IMR-90 (cell line): ENCODE results near the gene CCDC51. TPM values are rescaled to one million over a fixed set of nuclear protein-coding genes. Genes with fewer than 3 reads are reported as not detected.

ENCODE experiments used
- ATAC-seq: fragments of 200-7000 bp; cut with Tn5 transposase; 2 replicates; pipeline ENCODE4 v1.9.1; 2020; ENCODE audit warnings: low read depth, mild to moderate bottlenecking, moderate library complexity
- BruUV-seq: library from RNA; stranded (reverse); fragments of 400-500 nt; replicated peaks from 2 replicates; lab custom pipeline; 2021; lab: Mats Ljungman, UMichigan
- CTCF ChIA-PET: fragments of 300-600 bp; formaldehyde crosslinking; extraction: SDS; loops from one replicate; lab custom pipeline; 2021; ENCODE audit warnings: antibody characterized with exemption; lab: Yijun Ruan, JAX
- POLR2A ChIA-PET: fragments of 300-600 bp; sonication (Branson Sonifier 250); formaldehyde crosslinking; loops from one replicate; lab custom pipeline; 2022; ENCODE audit warnings: antibody characterized with exemption; ENCODE audit not compliant: unreplicated experiment; lab: Charles Lee
- DNase-seq: peaks from one replicate; pipeline ENCODE4 v3.0.0; 2013
- H2AFZ ChIP-seq: replicated peaks from 2 replicates; pipeline ENCODE3; 2013; ENCODE audit warnings: low read length, mild to moderate bottlenecking; ENCODE audit not compliant: poor library complexity
- H2AK5ac ChIP-seq: 2 replicates; pipeline ENCODE4 v1.6.1; 2013; ENCODE audit warnings: low read depth, low read length, inconsistent platforms
- H2AK9ac ChIP-seq: replicated peaks from 2 replicates; pipeline ENCODE3; 2013; ENCODE audit warnings: mild to moderate bottlenecking, low read depth, low read length, moderate library complexity; ENCODE audit not compliant: poor library complexity
- H2BK120ac ChIP-seq: 2 replicates; pipeline ENCODE4 v1.6.1; 2013; ENCODE audit warnings: low read depth, low read length, inconsistent platforms
- H2BK15ac ChIP-seq: 3 replicates; pipeline ENCODE4 v1.6.1; 2013; ENCODE audit warnings: low read depth, low read length, inconsistent platforms
- H2BK20ac ChIP-seq: 2 replicates; pipeline ENCODE4 v1.6.1; 2013; ENCODE audit warnings: low read depth, mild to moderate bottlenecking, inconsistent platforms, low read length, moderate library complexity
- H2BK5ac ChIP-seq: 2 replicates; pipeline ENCODE4 v1.6.1; 2013; ENCODE audit warnings: mild to moderate bottlenecking, low read depth, low read length, inconsistent platforms; ENCODE audit not compliant: poor library complexity, severe bottlenecking
- H3K14ac ChIP-seq: replicated peaks from 2 replicates; pipeline ENCODE4 v1.6.1; 2013; ENCODE audit warnings: low read depth, low read length, inconsistent platforms
- H3K18ac ChIP-seq: 2 replicates; pipeline ENCODE4 v1.6.1; 2013; ENCODE audit warnings: low read depth, low read length, control low read depth
- H3K23ac ChIP-seq: 2 replicates; pipeline ENCODE4 v1.6.1; 2013; ENCODE audit warnings: low read depth, low read length, inconsistent platforms
- H3K27ac ChIP-seq: 2 replicates; pipeline ENCODE4 v1.5.1; 2013; ENCODE audit warnings: mild to moderate bottlenecking, control low read depth, low read length; ENCODE audit not compliant: insufficient read depth
- H3K27me3 ChIP-seq: 2 replicates; pipeline ENCODE4 v1.6.1; 2013; ENCODE audit warnings: low read length; ENCODE audit not compliant: control insufficient read depth, insufficient read depth
- H3K36me3 ChIP-seq: 2 replicates; pipeline ENCODE4 v1.6.1; 2013; ENCODE audit warnings: low read length, mixed read lengths; ENCODE audit not compliant: control insufficient read depth, insufficient read depth
- H3K4ac ChIP-seq: 2 replicates; pipeline ENCODE4 v1.6.1; 2013; ENCODE audit warnings: low read depth, low read length, inconsistent platforms
- H3K4me1 ChIP-seq: 2 replicates; pipeline ENCODE4 v1.6.1; 2013; ENCODE audit warnings: low read length, mixed read lengths; ENCODE audit not compliant: control insufficient read depth, insufficient read depth
- H3K4me2 ChIP-seq: 2 replicates; pipeline ENCODE4 v1.6.1; 2013; ENCODE audit warnings: low read depth, mild to moderate bottlenecking, control low read depth, low read length, moderate library complexity
- H3K4me3 ChIP-seq: 2 replicates; pipeline ENCODE4 v1.5.1; 2013; ENCODE audit warnings: low read depth, mild to moderate bottlenecking, control low read depth, low read length, moderate library complexity; ENCODE audit not compliant: insufficient read depth
- H3K56ac ChIP-seq: 2 replicates; pipeline ENCODE4 v1.6.1; 2013; ENCODE audit warnings: low read length, inconsistent platforms; ENCODE audit not compliant: insufficient read depth; ENCODE audit errors: extremely low read depth
- H3K79me1 ChIP-seq, 2 experiments: 2 replicates each; pipeline ENCODE4 v1.6.1; 2013; ENCODE audit warnings: low read length in 2 of 2, inconsistent platforms in 1 of 2, low read depth in 1 of 2
- H3K9ac ChIP-seq: 2 replicates; pipeline ENCODE4 v1.6.1; 2013; ENCODE audit warnings: low read depth, low read length, control low read depth
- H3K9me1 ChIP-seq: 2 replicates; pipeline ENCODE4 v1.6.1; 2013; ENCODE audit warnings: low read length, inconsistent platforms; ENCODE audit not compliant: insufficient read depth
- H3K9me3 ChIP-seq: 2 replicates; pipeline ENCODE4 v1.6.1; 2013; ENCODE audit warnings: low read length; ENCODE audit not compliant: control insufficient read depth, insufficient read depth
- H4K20me1 ChIP-seq: 2 replicates; pipeline ENCODE4 v1.6.1; 2013; ENCODE audit warnings: low read length, inconsistent platforms; ENCODE audit not compliant: insufficient read depth
- H4K5ac ChIP-seq: 2 replicates; pipeline ENCODE4 v1.6.1; 2013; ENCODE audit warnings: mild to moderate bottlenecking, low read depth, low read length, control low read depth
- H4K8ac ChIP-seq, 2 experiments: 2 replicates each; pipeline ENCODE4 v1.6.1; 2013; ENCODE audit warnings: low read depth in 2 of 2, low read length in 2 of 2, control low read depth in 1 of 2, inconsistent platforms in 1 of 2
- H4K91ac ChIP-seq: 2 replicates; pipeline ENCODE4 v1.6.1; 2013; ENCODE audit warnings: low read depth, low read length, inconsistent platforms; ENCODE audit not compliant: insufficient read depth
- BHLHE40 ChIP-seq: fragments of 150-350 bp; IDR thresholded peaks from 2 replicates; pipeline ENCODE4 v1.6.1; 2016; ENCODE audit warnings: mild to moderate bottlenecking, low read depth, low read length
- CHD1 ChIP-seq: IDR thresholded peaks from 2 replicates; pipeline ENCODE4 v1.6.1; 2012; ENCODE audit warnings: low read depth, low read length, improper control_type of control experiment
- FOS ChIP-seq: fragments of 150-350 bp; IDR thresholded peaks from 2 replicates; pipeline ENCODE4 v1.6.1; 2016; ENCODE audit warnings: low read depth, low read length
- MAFK ChIP-seq: IDR thresholded peaks from 2 replicates; pipeline ENCODE4 v1.6.1; 2012; ENCODE audit warnings: low read depth, low read length, improper control_type of control experiment
- MAZ ChIP-seq: IDR thresholded peaks from 2 replicates; pipeline ENCODE4 v1.6.1; 2012; ENCODE audit warnings: low read depth, mild to moderate bottlenecking, low read length, improper control_type of control experiment, moderate library complexity, borderline replicate concordance
- NFE2L2 ChIP-seq: fragments of 150-350 bp; IDR thresholded peaks from 2 replicates; pipeline ENCODE4 v1.6.1; 2016; ENCODE audit warnings: low read depth, mild to moderate bottlenecking, low read length
- POLR2A ChIP-seq: IDR thresholded peaks from 2 replicates; pipeline ENCODE4 v1.6.1; 2012; ENCODE audit warnings: mild to moderate bottlenecking, low read depth, low read length
- RAD21 ChIP-seq: IDR thresholded peaks from 2 replicates; pipeline ENCODE4 v1.6.1; 2012; ENCODE audit warnings: low read length, improper control_type of control experiment
- RCOR1 ChIP-seq: IDR thresholded peaks from 2 replicates; pipeline ENCODE4 v1.6.1; 2012; ENCODE audit warnings: mild to moderate bottlenecking, low read length, improper control_type of control experiment; ENCODE audit not compliant: insufficient replicate concordance
- SMC3 ChIP-seq: fragments of 150-350 bp; IDR thresholded peaks from 2 replicates; pipeline ENCODE4 v1.6.1; 2016; ENCODE audit warnings: low read depth, mild to moderate bottlenecking, antibody characterized with exemption, low read length, moderate library complexity
- WGBS, 2 experiments: methylation state at CpG; one replicate each; pipeline versions ENCODE4 v1.1.5 to v1.1.7; 2013; ENCODE audit warnings: missing lambda C conversion rate in 2 of 2; ENCODE audit not compliant: insufficient read length in 1 of 2; ENCODE audit errors: extremely low coverage in 2 of 2; 5-methylcytosine and 5-hydroxymethylcytosine counted together
- dilution Hi-C: fragments of 300-500 bp; cut with HindIII; formaldehyde crosslinking; loops from one replicate; pipeline ENCODE4 v1.14.3; 2018; ENCODE audit warnings: low sequenced_read_pairs; ENCODE audit not compliant: unreplicated experiment
- in situ Hi-C: fragments of 300-500 bp; cut with MboI; formaldehyde crosslinking; loops from 3 replicates; pipeline ENCODE4 v1.14.3; 2019; ENCODE audit warnings: low sequenced_read_pairs, inconsistent platforms, mixed read lengths
- intact Hi-C: fragments of 100-400 bp; cut with micrococcal nuclease; formaldehyde crosslinking; loops from 2 replicates; pipeline ENCODE4 v1.10.0; 2022
- polyA plus RNA-seq, 3 experiments: library from polyadenylated mRNA; depleted of rRNA; stranded (reverse); fragments of >200 nt; gene quantifications; 2 replicates each; pipeline ENCODE4 v1.2.3, GENCODE V29; 2012; ENCODE audit warnings: low replicate concordance in 1 of 3
- total RNA-seq: library from RNA; depleted of rRNA; stranded (reverse); fragments of >200 nt; gene quantifications from 2 replicates; pipeline ENCODE4 v1.2.3, GENCODE V29; 2012
- TF ChIP-seq, protein P1 (sequence below): fragments of 150-350 bp; IDR thresholded peaks from 2 replicates; pipeline ENCODE4 v1.6.1; 2017; ENCODE audit warnings: mild to moderate bottlenecking, antibody characterized with exemption, low read length, low read depth
- TF ChIP-seq, protein P2 (sequence below): conservative IDR thresholded peaks from 2 replicates; pipeline ENCODE4 v1.5.1; 2012; ENCODE audit warnings: mild to moderate bottlenecking, low read depth, low read length, improper control_type of control experiment
- TF ChIP-seq, protein P3 (sequence below): fragments of 150-350 bp; IDR thresholded peaks from 2 replicates; pipeline ENCODE4 v1.6.1; 2016; ENCODE audit warnings: low read depth, mild to moderate bottlenecking, low read length, moderate library complexity, borderline replicate concordance

Gene CCDC51
- total and polyA plus RNA-seq, 2 of the 4 experiments (the other 2 are of a cell fraction) = 11.0 to 16.1 TPM

DNA sequence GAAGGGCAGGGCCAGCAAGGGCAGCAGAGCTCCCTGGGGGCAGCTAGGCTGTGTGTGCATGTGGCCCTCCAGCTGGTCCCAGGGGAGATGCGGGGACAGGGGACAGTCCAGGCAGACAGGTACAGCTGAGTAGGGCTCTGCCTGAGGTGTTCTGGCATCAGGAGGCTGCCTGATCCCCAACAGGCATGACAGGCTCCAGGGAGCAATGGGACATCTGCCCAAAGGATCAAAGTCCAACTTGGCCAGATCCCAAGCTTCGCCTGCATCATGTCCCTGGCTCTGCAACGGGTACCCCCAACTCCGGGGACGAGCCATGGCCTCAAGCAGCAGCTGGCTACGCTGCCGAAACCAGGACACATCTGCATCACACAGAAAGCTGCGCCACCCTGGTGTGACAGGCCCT lies 28.4 kb upstream of the CCDC51 start:
- H3K9me3 ChIP-seq = no peaks in the 10 kb centered on the region
- no peak overlapping the region for H3K4me2 ChIP-seq
- ChIA-PET POLR2A (no interaction called here), CTCF (no interaction called here)
- no peak overlapping the region for H2AFZ ChIP-seq
- H3K4me3 ChIP-seq = no peak overlapping the region
- no peaks in the 10 kb centered on the region for H3K27me3 ChIP-seq
- H3K79me1 ChIP-seq = peaks cover 4 to 65% of the 10 kb centered on the region in 2 experiments; a peak in 3 of 4 replicates
- no peak overlapping the region for H2BK20ac ChIP-seq
- H3K9ac ChIP-seq = no peak overlapping the region
- H4K5ac ChIP-seq = no peak overlapping the region
- H3K4me1 ChIP-seq = peaks cover 24% of the 10 kb centered on the region
- no peak overlapping the region for H3K27ac ChIP-seq
- peaks cover 10% of the 10 kb centered on the region; the same call in 1 of the 2 replicates for H3K9me1 ChIP-seq
- peaks cover 34% of the 10 kb centered on the region for H3K36me3 ChIP-seq
- no peak overlapping the region for H2BK120ac ChIP-seq
- H3K18ac ChIP-seq = no peak overlapping the region
- H4K20me1 ChIP-seq = no peaks in the 10 kb centered on the region; the same call in 1 of the 2 replicates
- in situ Hi-C loops (loop anchor here (5.0 to 10.0 kb wide), 2 partner anchors 89 to 196 kb away; partner anchors contain the start of genes CELSR3 and PFKFB4), intact Hi-C loops (loop anchor here (5.0 kb wide), 1 partner anchor 219 kb away; the partner anchor contains the start of gene NCKIPSD), dilution Hi-C loops (no loop called here)
- 78% methylated on average over 5 of the region's 8 CpGs; no CpG with 5 or more reads in 1 of the 2 experiments for WGBS, 2 experiments
- H2AK5ac ChIP-seq = no peak overlapping the region
- no peak overlapping the region; a peak in 1 of 4 replicates for H4K8ac ChIP-seq
- H3K23ac ChIP-seq = no peak overlapping the region
- TF ChIP-seq RCOR1 (no peak), MAZ (no peak), POLR2A (no peak), CHD1 (no peak), NFE2L2 (no peak), BHLHE40 (no peak), RAD21 (no peak), SMC3 (no peak), MAFK (no peak), FOS (no peak)
- TF ChIP-seq, protein P1, sequence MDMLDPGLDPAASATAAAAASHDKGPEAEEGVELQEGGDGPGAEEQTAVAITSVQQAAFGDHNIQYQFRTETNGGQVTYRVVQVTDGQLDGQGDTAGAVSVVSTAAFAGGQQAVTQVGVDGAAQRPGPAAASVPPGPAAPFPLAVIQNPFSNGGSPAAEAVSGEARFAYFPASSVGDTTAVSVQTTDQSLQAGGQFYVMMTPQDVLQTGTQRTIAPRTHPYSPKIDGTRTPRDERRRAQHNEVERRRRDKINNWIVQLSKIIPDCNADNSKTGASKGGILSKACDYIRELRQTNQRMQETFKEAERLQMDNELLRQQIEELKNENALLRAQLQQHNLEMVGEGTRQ = no peak
- TF ChIP-seq, protein P2, sequence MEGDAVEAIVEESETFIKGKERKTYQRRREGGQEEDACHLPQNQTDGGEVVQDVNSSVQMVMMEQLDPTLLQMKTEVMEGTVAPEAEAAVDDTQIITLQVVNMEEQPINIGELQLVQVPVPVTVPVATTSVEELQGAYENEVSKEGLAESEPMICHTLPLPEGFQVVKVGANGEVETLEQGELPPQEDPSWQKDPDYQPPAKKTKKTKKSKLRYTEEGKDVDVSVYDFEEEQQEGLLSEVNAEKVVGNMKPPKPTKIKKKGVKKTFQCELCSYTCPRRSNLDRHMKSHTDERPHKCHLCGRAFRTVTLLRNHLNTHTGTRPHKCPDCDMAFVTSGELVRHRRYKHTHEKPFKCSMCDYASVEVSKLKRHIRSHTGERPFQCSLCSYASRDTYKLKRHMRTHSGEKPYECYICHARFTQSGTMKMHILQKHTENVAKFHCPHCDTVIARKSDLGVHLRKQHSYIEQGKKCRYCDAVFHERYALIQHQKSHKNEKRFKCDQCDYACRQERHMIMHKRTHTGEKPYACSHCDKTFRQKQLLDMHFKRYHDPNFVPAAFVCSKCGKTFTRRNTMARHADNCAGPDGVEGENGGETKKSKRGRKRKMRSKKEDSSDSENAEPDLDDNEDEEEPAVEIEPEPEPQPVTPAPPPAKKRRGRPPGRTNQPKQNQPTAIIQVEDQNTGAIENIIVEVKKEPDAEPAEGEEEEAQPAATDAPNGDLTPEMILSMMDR = no peak
- TF ChIP-seq, protein P3, sequence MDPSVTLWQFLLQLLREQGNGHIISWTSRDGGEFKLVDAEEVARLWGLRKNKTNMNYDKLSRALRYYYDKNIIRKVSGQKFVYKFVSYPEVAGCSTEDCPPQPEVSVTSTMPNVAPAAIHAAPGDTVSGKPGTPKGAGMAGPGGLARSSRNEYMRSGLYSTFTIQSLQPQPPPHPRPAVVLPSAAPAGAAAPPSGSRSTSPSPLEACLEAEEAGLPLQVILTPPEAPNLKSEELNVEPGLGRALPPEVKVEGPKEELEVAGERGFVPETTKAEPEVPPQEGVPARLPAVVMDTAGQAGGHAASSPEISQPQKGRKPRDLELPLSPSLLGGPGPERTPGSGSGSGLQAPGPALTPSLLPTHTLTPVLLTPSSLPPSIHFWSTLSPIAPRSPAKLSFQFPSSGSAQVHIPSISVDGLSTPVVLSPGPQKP = no peak
- H3K14ac ChIP-seq = no peak overlapping the region
- DNase-seq (no peak), ATAC-seq (no peak)
- no peak overlapping the region for H3K4ac ChIP-seq
- peak overlapping the region; percentile 53 for H2AK9ac ChIP-seq
- H2BK5ac ChIP-seq = no peak overlapping the region
- H4K91ac ChIP-seq = no peak overlapping the region
- no TSS peak for BruUV-seq
- H2BK15ac ChIP-seq = no peak overlapping the region
- no peak overlapping the region for H3K56ac ChIP-seq
